ENCODE results near the gene KRT71.

The KRT71 gene

GRCh38 chr12:52494518-52494917 is 58.4 kb downstream of the KRT71 start:
- Histone ChIP-seq H3F3A (ENCODE audit: low read depth) (no peaks in the 10 kb centered on the region), H3K4me1 (ENCODE audit: insufficient read depth, low read length, poor library complexity, severe bottlenecking) (no peaks in the 10 kb centered on the region), H3K27me3 (ENCODE audit: insufficient read depth, low read length, poor library complexity, severe bottlenecking) (no peaks in the 10 kb centered on the region), H3K4me2 (ENCODE audit: low read depth, low read length, poor library complexity, severe bottlenecking) (no peak overlapping the region), H3K4me3 (ENCODE audit: low read length, poor library complexity, severe bottlenecking) (no peak overlapping the region), H3K36me3 (ENCODE audit: insufficient read depth, low read length) (no peaks in the 10 kb centered on the region), H4K20me1 (ENCODE audit: insufficient read depth, low read length, poor library complexity, severe bottlenecking) (no peaks in the 10 kb centered on the region), H3K9ac (ENCODE audit: low read depth, low read length, poor library complexity, severe bottlenecking) (no peak overlapping the region), H3K9me2 (replicated peaks; ENCODE audit: low read depth, low read length) (no peaks in the 10 kb centered on the region), H3K9me3 (ENCODE audit: insufficient read depth, low read depth, low read length) (no peaks in the 10 kb centered on the region), H3K79me2 (ENCODE audit: insufficient read depth, low read length) (no peaks in the 10 kb centered on the region), H2AFZ (ENCODE audit: low read length) (no peak overlapping the region)
- TF ChIP-seq EZH2phosphoT487 (IDR thresholded peaks at IDR 0.05; ENCODE audit: borderline replicate concordance) (no peak), CTCF (conservative IDR thresholded peaks at IDR 0.05; ENCODE audit: low read length) (no peak)

- no peak overlapping the region for H3K4me3 ChIP-seq (ENCODE audit: low read length, poor library complexity, severe bottlenecking)
- H3K9me3 ChIP-seq (ENCODE audit: insufficient read depth, low read depth, low read length) = no peaks in the 10 kb centered on the region
- H3K36me3 ChIP-seq (ENCODE audit: insufficient read depth, low read length) = no peaks in the 10 kb centered on the region
- no peaks in the 10 kb centered on the region for H3K9me2 ChIP-seq (replicated peaks; ENCODE audit: low read depth, low read length)
- no peaks in the 10 kb centered on the region for H4K20me1 ChIP-seq (ENCODE audit: insufficient read depth, low read length, poor library complexity, severe bottlenecking)
- H3K27me3 ChIP-seq (ENCODE audit: insufficient read depth, low read length, poor library complexity, severe bottlenecking) = no peaks in the 10 kb centered on the region
- TF ChIP-seq EZH2phosphoT487 (IDR thresholded peaks at IDR 0.05; ENCODE audit: borderline replicate concordance) = no peak
- TF ChIP-seq CTCF (conservative IDR thresholded peaks at IDR 0.05; ENCODE audit: low read length) = no peak
- no peak overlapping the region for H3K9ac ChIP-seq (ENCODE audit: low read depth, low read length, poor library complexity, severe bottlenecking)
- H3K4me2 ChIP-seq (ENCODE audit: low read depth, low read length, poor library complexity, severe bottlenecking) = no peak overlapping the region
- no peak overlapping the region for H2AFZ ChIP-seq (ENCODE audit: low read length)
- H3F3A ChIP-seq (ENCODE audit: low read depth) = no peaks in the 10 kb centered on the region
- H3K79me2 ChIP-seq (ENCODE audit: insufficient read depth, low read length) = no peaks in the 10 kb centered on the region
- no peaks in the 10 kb centered on the region for H3K4me1 ChIP-seq (ENCODE audit: insufficient read depth, low read length, poor library complexity, severe bottlenecking)
Measured at GRCh38 chr12:52494100-52494499, 58.8 kb downstream of the KRT71 start.

Data from Loucy (cell line).